Activated T-helper 1 cell treated with anti-CD3 and anti-CD28 coated beads, Interleukin-12 subunit alpha, Interleukin-12 subunit beta, Interleukin-2, Interleukin-4 antibody, amounts not matched to agents 30 ng/mL and 10 ng/mL and 1 ng/mL, durations not matched to agents 14 hours and 24 hours and 36 hours (primary cell): ENCODE measurements around the gene NRG2. TPM values are rescaled to one million over a fixed set of nuclear protein-coding genes. Genes with fewer than 3 reads are reported as not detected.

Experiments
- DNase-seq: peaks from one replicate; pipeline ENCODE4 v3.0.0; 2021; ENCODE audit warnings: low spot score
- H3K27ac Mint-ChIP-seq: one replicate; pipeline ENCODE4 v1.8.0; 2021; ENCODE audit warnings: mild to moderate bottlenecking, mixed read lengths
- H3K27me3 Mint-ChIP-seq: one replicate; pipeline ENCODE4 v1.8.0; 2022; ENCODE audit warnings: mild to moderate bottlenecking, moderate library complexity, mixed read lengths; ENCODE audit not compliant: insufficient read depth
- H3K36me3 Mint-ChIP-seq: one replicate; pipeline ENCODE4 v1.8.0; 2021; ENCODE audit warnings: low read depth, mixed read lengths
- H3K4me1 Mint-ChIP-seq: one replicate; pipeline ENCODE4 v1.8.0; 2021; ENCODE audit warnings: low read depth, mixed read lengths
- H3K4me3 Mint-ChIP-seq: one replicate; pipeline ENCODE4 v1.8.0; 2021; ENCODE audit warnings: mild to moderate bottlenecking, moderate library complexity, mixed read lengths
- H3K9me3 Mint-ChIP-seq: one replicate; pipeline ENCODE4 v1.8.0; 2021; ENCODE audit warnings: mixed read lengths
- intact Hi-C: fragments of 100-400 bp; cut with micrococcal nuclease; formaldehyde crosslinking; loops from one replicate; pipeline ENCODE4 v1.15.1; 2024
- total RNA-seq: library from RNA; stranded (reverse); gene quantifications from 2 replicates; pipeline ENCODE4 v1.2.3, GENCODE V29; 2022

The NRG2 gene
- total RNA-seq, 1 donor from 2014 or later = 0.08 TPM

GRCh38 chr5:139955616-139956273 lies 87.4 kb downstream of the NRG2 start:
- H3K36me3 Mint-ChIP-seq = no peaks in the 10 kb centered on the region
- no peak overlapping the region for H3K27ac Mint-ChIP-seq
- no peak for DNase-seq
- H3K9me3 Mint-ChIP-seq = no peaks in the 10 kb centered on the region
- no peak overlapping the region for H3K4me3 Mint-ChIP-seq
- intact Hi-C loops = no loop called here
- H3K27me3 Mint-ChIP-seq = no peaks in the 10 kb centered on the region
- no peaks in the 10 kb centered on the region for H3K4me1 Mint-ChIP-seq

GRCh38 chr5:139955053-139955605 lies 88.0 kb downstream of the NRG2 start:
- no peaks in the 10 kb centered on the region for H3K4me1 Mint-ChIP-seq
- H3K4me3 Mint-ChIP-seq = no peak overlapping the region
- intact Hi-C loops = no loop called here
- H3K27ac Mint-ChIP-seq = no peak overlapping the region
- no peaks in the 10 kb centered on the region for H3K27me3 Mint-ChIP-seq
- H3K9me3 Mint-ChIP-seq = no peaks in the 10 kb centered on the region
- no peaks in the 10 kb centered on the region for H3K36me3 Mint-ChIP-seq
- DNase-seq = no peak

GRCh38 chr5:139954462-139954861 lies 88.6 kb downstream of the NRG2 start:
- intact Hi-C loops = no loop called here
- DNase-seq = no peak
- Mint-ChIP-seq H3K27me3 (no peaks in the 10 kb centered on the region), H3K4me1 (no peaks in the 10 kb centered on the region), H3K9me3 (no peaks in the 10 kb centered on the region), H3K36me3 (no peaks in the 10 kb centered on the region), H3K4me3 (no peak overlapping the region), H3K27ac (no peak overlapping the region)

- Mint-ChIP-seq H3K27me3 (peaks cover 2% of the 10 kb centered on the region), H3K9me3 (no peaks in the 10 kb centered on the region), H3K27ac (no peak overlapping the region), H3K4me1 (no peaks in the 10 kb centered on the region), H3K4me3 (no peak overlapping the region), H3K36me3 (no peaks in the 10 kb centered on the region)
- intact Hi-C loops = no loop called here
- DNase-seq = no peak
Observed at GRCh38 chr5:139954022-139954421, 89.1 kb downstream of the NRG2 start.

GRCh38 chr5:139952574-139952973 lies 90.5 kb downstream of the NRG2 start:
- Mint-ChIP-seq H3K36me3 (no peaks in the 10 kb centered on the region), H3K9me3 (no peaks in the 10 kb centered on the region), H3K27ac (no peak overlapping the region), H3K27me3 (peaks cover 5% of the 10 kb centered on the region), H3K4me3 (no peak overlapping the region), H3K4me1 (no peaks in the 10 kb centered on the region)
- intact Hi-C loops = no loop called here
- no peak for DNase-seq

- Mint-ChIP-seq H3K27ac (no peak overlapping the region), H3K4me3 (no peak overlapping the region), H3K36me3 (no peaks in the 10 kb centered on the region), H3K4me1 (no peaks in the 10 kb centered on the region), H3K9me3 (no peaks in the 10 kb centered on the region), H3K27me3 (peaks cover 9% of the 10 kb centered on the region)
- intact Hi-C loops = no loop called here
- no peak for DNase-seq
Observed at GRCh38 chr5:139951983-139952382, 91.1 kb downstream of the NRG2 start.

GRCh38 chr5:139951296-139951924 lies 91.7 kb downstream of the NRG2 start:
- no peak for DNase-seq
- H3K4me3 Mint-ChIP-seq = no peak overlapping the region
- H3K4me1 Mint-ChIP-seq = no peaks in the 10 kb centered on the region
- no peaks in the 10 kb centered on the region for H3K9me3 Mint-ChIP-seq
- intact Hi-C loops = no loop called here
- peaks cover 12% of the 10 kb centered on the region for H3K27me3 Mint-ChIP-seq
- no peaks in the 10 kb centered on the region for H3K36me3 Mint-ChIP-seq
- H3K27ac Mint-ChIP-seq = no peak overlapping the region

GRCh38 chr5:139950436-139950835 lies 92.7 kb downstream of the NRG2 start:
- DNase-seq = no peak
- Mint-ChIP-seq H3K4me3 (no peak overlapping the region), H3K9me3 (no peaks in the 10 kb centered on the region), H3K4me1 (no peaks in the 10 kb centered on the region), H3K27me3 (peaks cover 16% of the 10 kb centered on the region), H3K36me3 (no peaks in the 10 kb centered on the region), H3K27ac (no peak overlapping the region)
- intact Hi-C loops = no loop called here

GRCh38 chr5:139949710-139950109 lies 93.4 kb downstream of the NRG2 start:
- H3K9me3 Mint-ChIP-seq = no peaks in the 10 kb centered on the region
- H3K36me3 Mint-ChIP-seq = no peaks in the 10 kb centered on the region
- no peak overlapping the region for H3K27ac Mint-ChIP-seq
- intact Hi-C loops = no loop called here
- no peaks in the 10 kb centered on the region for H3K4me1 Mint-ChIP-seq
- H3K27me3 Mint-ChIP-seq = peaks cover 23% of the 10 kb centered on the region
- H3K4me3 Mint-ChIP-seq = no peak overlapping the region
- DNase-seq = no peak

GRCh38 chr5:139947727-139948126 lies 95.4 kb downstream of the NRG2 start:
- Mint-ChIP-seq H3K4me3 (no peak overlapping the region), H3K9me3 (no peaks in the 10 kb centered on the region), H3K27me3 (peaks cover 31% of the 10 kb centered on the region), H3K36me3 (no peaks in the 10 kb centered on the region), H3K27ac (no peak overlapping the region), H3K4me1 (no peaks in the 10 kb centered on the region)
- intact Hi-C loops = no loop called here
- no peak for DNase-seq

- H3K4me3 Mint-ChIP-seq = no peak overlapping the region
Observed at GRCh38 chr5:139946440-139946839, 96.7 kb downstream of the NRG2 start.

GRCh38 chr5:139946006-139946405 lies 97.1 kb downstream of the NRG2 start:
- Mint-ChIP-seq H3K4me1 (no peaks in the 10 kb centered on the region), H3K36me3 (no peaks in the 10 kb centered on the region), H3K4me3 (no peak overlapping the region), H3K9me3 (no peaks in the 10 kb centered on the region), H3K27ac (no peak overlapping the region), H3K27me3 (peaks cover 36% of the 10 kb centered on the region)
- intact Hi-C loops = no loop called here
- no peak for DNase-seq

More at GRCh38 chr5:139946440-139946839, 96.7 kb downstream of the NRG2 start:
- no peak overlapping the region for H3K27ac Mint-ChIP-seq
- no peaks in the 10 kb centered on the region for H3K36me3 Mint-ChIP-seq
- intact Hi-C loops = no loop called here
- peaks cover 31% of the 10 kb centered on the region for H3K27me3 Mint-ChIP-seq
- no peak for DNase-seq
- no peaks in the 10 kb centered on the region for H3K9me3 Mint-ChIP-seq
- no peaks in the 10 kb centered on the region for H3K4me1 Mint-ChIP-seq

- Mint-ChIP-seq H3K36me3 (no peaks in the 10 kb centered on the region), H3K9me3 (no peaks in the 10 kb centered on the region), H3K27ac (no peak overlapping the region), H3K27me3 (peaks cover 50% of the 10 kb centered on the region), H3K4me1 (no peaks in the 10 kb centered on the region), H3K4me3 (no peak overlapping the region)
- intact Hi-C loops = no loop called here
- DNase-seq = no peak
Observed at GRCh38 chr5:139942243-139942642, 100.9 kb downstream of the NRG2 start.
